AML-193 (cell line): Measurements from ENCODE around the gene SURF6.
A peak's percentile ranks its signal among the peaks of the same experiment; 100 is the strongest.

Experiments
- DNase-seq, 2 experiments: peaks; one replicate each; lab custom pipeline; 2025; lab: John Stamatoyannopoulos, UW

Gene SURF6

GRCh38 chr9:133367778-133368177 is 31.8 kb upstream of the SURF6 start:
- no peak for DNase-seq

- DNase-seq: no peak
Measured at GRCh38 chr9:133367221-133367620, 31.2 kb upstream of the SURF6 start.

GRCh38 chr9:133366435-133366834 is 30.4 kb upstream of the SURF6 start:
- no peak for DNase-seq

GRCh38 chr9:133362359-133363044 is 26.5 kb upstream of the SURF6 start:
- DNase-seq: no peak

GRCh38 chr9:133361507-133362092 is 25.6 kb upstream of the SURF6 start:
- no peak for DNase-seq

GRCh38 chr9:133360400-133361393 is 24.7 kb upstream of the SURF6 start:
- DNase-seq: no peak

- DNase-seq: no peak
Measured at GRCh38 chr9:133359399-133360175, 23.6 kb upstream of the SURF6 start.

GRCh38 chr9:133357656-133358055 is 21.7 kb upstream of the SURF6 start:
- no peak for DNase-seq

- peak; percentile 67 to 71 for DNase-seq
Measured at GRCh38 chr9:133356391-133357091, 20.6 kb upstream of the SURF6 start, which contains the start of the genes SURF1 and SURF2. Gene SURF1 (minus strand): TSS chr9:133356487. CDS start chr9:133356453, 34 bp downstream. Gene SURF2 (plus strand): TSS chr9:133356550. CDS start chr9:133356593, 43 bp downstream.

GRCh38 chr9:133355881-133356357 is 19.9 kb upstream of the SURF6 start:
- DNase-seq: no peak

GRCh38 chr9:133354766-133355165 is 18.8 kb upstream of the SURF6 start:
- peak; percentile 41 to 60 for DNase-seq

GRCh38 chr9:133353548-133353947 is 17.6 kb upstream of the SURF6 start:
- DNase-seq: no peak

GRCh38 chr9:133352635-133353340 is 16.8 kb upstream of the SURF6 start:
- DNase-seq: no peak

- peak; percentile 48 to 53 for DNase-seq
Measured at GRCh38 chr9:133351908-133352634, 16.1 kb upstream of the SURF6 start.

GRCh38 chr9:133351526-133351907 is 15.5 kb upstream of the SURF6 start:
- no peak for DNase-seq

- no peak for DNase-seq
Measured at GRCh38 chr9:133349965-133350616, 14.1 kb upstream of the SURF6 start.

GRCh38 chr9:133348718-133349573 is 13.0 kb upstream of the SURF6 start:
- DNase-seq: no peak
